ENCODE measurements around the gene FXYD6. TPM values are rescaled to one million over a fixed set of nuclear protein-coding genes. Genes with fewer than 3 reads are reported as not detected.

Gene FXYD6
- total and polyA plus RNA-seq, 9 of the 15 experiments (the other 6 are each of a cell fraction or from before 2014, with no cell fraction given): 0.07 to 0.35 TPM; not detected in 7

- in situ Hi-C loops (cut with MboI): loop anchor here (10.0 kb wide), 1 partner anchor 105 kb away; no protein-coding TSS in a partner anchor
- no peak overlapping the region for H3K9ac ChIP-seq (ENCODE audit: insufficient read depth in 1 of 2, low read depth in 2 of 2, low read length in 2 of 2)
- TF ChIP-seq MTF1 (CRISPR knock-in tag; IDR thresholded peaks at IDR 0.05; ENCODE audit: borderline replicate concordance) (no peak), MEF2D (tag; conservative IDR thresholded peaks at IDR 0.05; ENCODE audit: low read depth) (no peak), TOE1 (IDR thresholded peaks at IDR 0.05; ENCODE audit: borderline replicate concordance) (no peak), TOE1 (CRISPR knock-in tag; IDR thresholded peaks at IDR 0.05; ENCODE audit: borderline replicate concordance, low read depth) (no peak), E2F3 (CRISPR knock-in tag; IDR thresholded peaks at IDR 0.05) (no peak), TEAD4 (IDR thresholded peaks at IDR 0.05; ENCODE audit: low read length) (no peak), TEAD4 (CRISPR knock-in tag; IDR thresholded peaks at IDR 0.05; ENCODE audit: borderline replicate concordance) (no peak), ARHGAP35 (IDR thresholded peaks at IDR 0.05; ENCODE audit: partially characterized antibody) (no peak), PHB (CRISPR knock-in tag; IDR thresholded peaks at IDR 0.05) (no peak), PURB (CRISPR knock-in tag; IDR thresholded peaks at IDR 0.05; ENCODE audit: low read depth) (no peak), POLR2AphosphoS2 (IDR thresholded peaks at IDR 0.05; ENCODE audit: low read length) (no peak), ZNF76 (CRISPR knock-in tag; IDR thresholded peaks at IDR 0.05; ENCODE audit: borderline replicate concordance) (no peak)
- TF ChIP-seq, protein P1, sequence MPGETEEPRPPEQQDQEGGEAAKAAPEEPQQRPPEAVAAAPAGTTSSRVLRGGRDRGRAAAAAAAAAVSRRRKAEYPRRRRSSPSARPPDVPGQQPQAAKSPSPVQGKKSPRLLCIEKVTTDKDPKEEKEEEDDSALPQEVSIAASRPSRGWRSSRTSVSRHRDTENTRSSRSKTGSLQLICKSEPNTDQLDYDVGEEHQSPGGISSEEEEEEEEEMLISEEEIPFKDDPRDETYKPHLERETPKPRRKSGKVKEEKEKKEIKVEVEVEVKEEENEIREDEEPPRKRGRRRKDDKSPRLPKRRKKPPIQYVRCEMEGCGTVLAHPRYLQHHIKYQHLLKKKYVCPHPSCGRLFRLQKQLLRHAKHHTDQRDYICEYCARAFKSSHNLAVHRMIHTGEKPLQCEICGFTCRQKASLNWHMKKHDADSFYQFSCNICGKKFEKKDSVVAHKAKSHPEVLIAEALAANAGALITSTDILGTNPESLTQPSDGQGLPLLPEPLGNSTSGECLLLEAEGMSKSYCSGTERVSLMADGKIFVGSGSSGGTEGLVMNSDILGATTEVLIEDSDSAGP (CRISPR knock-in tag; IDR thresholded peaks at IDR 0.05): no peak
- TF ChIP-seq, protein P2, sequence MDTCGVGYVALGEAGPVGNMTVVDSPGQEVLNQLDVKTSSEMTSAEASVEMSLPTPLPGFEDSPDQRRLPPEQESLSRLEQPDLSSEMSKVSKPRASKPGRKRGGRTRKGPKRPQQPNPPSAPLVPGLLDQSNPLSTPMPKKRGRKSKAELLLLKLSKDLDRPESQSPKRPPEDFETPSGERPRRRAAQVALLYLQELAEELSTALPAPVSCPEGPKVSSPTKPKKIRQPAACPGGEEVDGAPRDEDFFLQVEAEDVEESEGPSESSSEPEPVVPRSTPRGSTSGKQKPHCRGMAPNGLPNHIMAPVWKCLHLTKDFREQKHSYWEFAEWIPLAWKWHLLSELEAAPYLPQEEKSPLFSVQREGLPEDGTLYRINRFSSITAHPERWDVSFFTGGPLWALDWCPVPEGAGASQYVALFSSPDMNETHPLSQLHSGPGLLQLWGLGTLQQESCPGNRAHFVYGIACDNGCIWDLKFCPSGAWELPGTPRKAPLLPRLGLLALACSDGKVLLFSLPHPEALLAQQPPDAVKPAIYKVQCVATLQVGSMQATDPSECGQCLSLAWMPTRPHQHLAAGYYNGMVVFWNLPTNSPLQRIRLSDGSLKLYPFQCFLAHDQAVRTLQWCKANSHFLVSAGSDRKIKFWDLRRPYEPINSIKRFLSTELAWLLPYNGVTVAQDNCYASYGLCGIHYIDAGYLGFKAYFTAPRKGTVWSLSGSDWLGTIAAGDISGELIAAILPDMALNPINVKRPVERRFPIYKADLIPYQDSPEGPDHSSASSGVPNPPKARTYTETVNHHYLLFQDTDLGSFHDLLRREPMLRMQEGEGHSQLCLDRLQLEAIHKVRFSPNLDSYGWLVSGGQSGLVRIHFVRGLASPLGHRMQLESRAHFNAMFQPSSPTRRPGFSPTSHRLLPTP (IDR thresholded peaks at IDR 0.05; ENCODE audit: borderline replicate concordance, extremely low read depth, insufficient read length): no peak
Observed at GRCh38 chr11:117839936-117840813, 36.3 kb downstream of the FXYD6 start.

More at GRCh38 chr11:117839936-117840813, 36.3 kb downstream of the FXYD6 start:
- H3K36me3 ChIP-seq (ENCODE audit: control insufficient read depth, insufficient read depth, low read length): no peaks in the 10 kb centered on the region
- no peak overlapping the region for H3K27ac ChIP-seq (ENCODE audit: extremely low read depth, low read depth, low read length)
- H2AFZ ChIP-seq (ENCODE audit: low read depth, low read length): no peak overlapping the region
- H4K20me1 ChIP-seq (replicated peaks; ENCODE audit: control insufficient read depth, insufficient read depth, low read length): peaks cover 6% of the 10 kb centered on the region; the same call in 1 of the 2 replicates
- 4% methylated on average over 8 of the region's 10 CpGs for WGBS (ENCODE audit: insufficient coverage, low coverage, missing lambda C conversion rate)
- no peak overlapping the region for H3K4me2 ChIP-seq (ENCODE audit: insufficient read depth, low read length)
- H3K4me3 ChIP-seq: no peak overlapping the region
- H3K4me1 ChIP-seq (replicated peaks in 1 of 2; ENCODE audit: control insufficient read depth in 2 of 2, insufficient read depth in 2 of 2, low read length in 2 of 2): no peaks in the 10 kb centered on the region; a peak in 1 of 5 replicates
- FAIRE-seq (no peak), ATAC-seq (no peak), DNase-seq (ENCODE audit: extremely low read depth in 1 of 4, low spot score in 3 of 4) (no peak)
- no peaks in the 10 kb centered on the region for H3K9me1 ChIP-seq (ENCODE audit: control insufficient read depth, insufficient read depth, low read length)
- no peaks in the 10 kb centered on the region for H3K9me3 ChIP-seq (replicated peaks; ENCODE audit: control insufficient read depth, insufficient read depth, low read depth, low read length)
- intact Hi-C loops (cut with micrococcal nuclease): no loop called here
- H3K27me3 ChIP-seq (ENCODE audit: control insufficient read depth in 2 of 2, insufficient read depth in 2 of 2, low read length in 2 of 2): peaks cover 23 to 72% of the 10 kb centered on the region in 2 experiments; a peak in 4 of 5 replicates
- H3K79me2 ChIP-seq (ENCODE audit: control insufficient read depth, insufficient read depth, low read length): no peaks in the 10 kb centered on the region
- ChIA-PET POLR2A (interaction anchor here (0.6 to 1.0 kb wide), 2 partner anchors 221 to 231 kb away, joined by 3 read pairs; no protein-coding TSS in a partner anchor), CTCF (ENCODE audit: low intra/inter-chr PET ratio) (no interaction called here)
- BruUV-seq (replicated peaks): no TSS peak

All from K562 (cell line).